22Rv1 (cell line): ENCODE measurements around the gene BRD4.
"Not testable (repeated sequence)": the region's sequence is repeated elsewhere in the genome, so short reads cannot be mapped to it uniquely, and the experiment has no call there.

Experiments
- ZFX ChIP-seq: fragments of 450-650 bp; IDR thresholded peaks from 2 replicates; pipeline ENCODE4 v1.6.1; 2017; ENCODE audit warnings: antibody characterized with exemption, borderline replicate concordance
- TF ChIP-seq, protein P1 (sequence below): fragments of 450-650 bp; IDR thresholded peaks from 2 replicates; pipeline ENCODE4 v1.5.1; 2017; ENCODE audit warnings: mild to moderate bottlenecking

DNA sequence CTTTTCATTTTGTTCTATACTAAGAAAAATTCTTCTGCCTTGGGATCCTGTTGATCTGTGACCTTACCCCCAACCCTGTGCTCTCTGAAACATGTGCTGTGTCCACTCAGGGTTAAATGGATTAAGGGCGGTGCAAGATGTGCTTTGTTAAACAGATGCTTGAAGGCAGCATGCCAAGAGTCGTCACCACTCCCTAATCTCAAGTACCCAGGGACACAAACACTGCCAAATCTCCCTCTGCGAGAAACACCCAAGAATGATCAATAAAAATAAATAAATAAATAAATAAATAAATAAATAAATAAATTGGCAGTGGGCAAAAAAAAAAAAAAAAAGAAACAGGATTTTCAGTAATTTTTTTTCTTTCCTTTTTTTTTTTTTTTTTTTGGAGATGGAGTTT, 31.5 kb upstream of the BRD4 start:
- TF ChIP-seq, protein P1, sequence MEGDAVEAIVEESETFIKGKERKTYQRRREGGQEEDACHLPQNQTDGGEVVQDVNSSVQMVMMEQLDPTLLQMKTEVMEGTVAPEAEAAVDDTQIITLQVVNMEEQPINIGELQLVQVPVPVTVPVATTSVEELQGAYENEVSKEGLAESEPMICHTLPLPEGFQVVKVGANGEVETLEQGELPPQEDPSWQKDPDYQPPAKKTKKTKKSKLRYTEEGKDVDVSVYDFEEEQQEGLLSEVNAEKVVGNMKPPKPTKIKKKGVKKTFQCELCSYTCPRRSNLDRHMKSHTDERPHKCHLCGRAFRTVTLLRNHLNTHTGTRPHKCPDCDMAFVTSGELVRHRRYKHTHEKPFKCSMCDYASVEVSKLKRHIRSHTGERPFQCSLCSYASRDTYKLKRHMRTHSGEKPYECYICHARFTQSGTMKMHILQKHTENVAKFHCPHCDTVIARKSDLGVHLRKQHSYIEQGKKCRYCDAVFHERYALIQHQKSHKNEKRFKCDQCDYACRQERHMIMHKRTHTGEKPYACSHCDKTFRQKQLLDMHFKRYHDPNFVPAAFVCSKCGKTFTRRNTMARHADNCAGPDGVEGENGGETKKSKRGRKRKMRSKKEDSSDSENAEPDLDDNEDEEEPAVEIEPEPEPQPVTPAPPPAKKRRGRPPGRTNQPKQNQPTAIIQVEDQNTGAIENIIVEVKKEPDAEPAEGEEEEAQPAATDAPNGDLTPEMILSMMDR: not testable (repeated sequence)
- not testable (repeated sequence) for TF ChIP-seq ZFX
